GM18511 (cell line): ENCODE results near the gene OPTC.

Source experiments
- ATAC-seq: cut with Tn5 transposase; IDR thresholded peaks from one replicate; pipeline ENCODE4 v1.9.1; 2021; ENCODE audit warnings: mild to moderate bottlenecking, moderate library complexity; ENCODE audit not compliant: unreplicated experiment

The OPTC gene

GRCh38 chr1:203531063-203531462 is 37.1 kb downstream of the OPTC start:
- no peak for ATAC-seq

GRCh38 chr1:203534012-203534411 is 40.1 kb downstream of the OPTC start:
- ATAC-seq, result no peak

GRCh38 chr1:203534526-203534925 is 40.6 kb downstream of the OPTC start:
- ATAC-seq, result no peak

GRCh38 chr1:203536575-203536974 is 42.6 kb downstream of the OPTC start:
- no peak for ATAC-seq

GRCh38 chr1:203536980-203537455 is 43.1 kb downstream of the OPTC start:
- no peak for ATAC-seq

GRCh38 chr1:203537806-203538464 is 44.0 kb downstream of the OPTC start:
- ATAC-seq, result no peak

GRCh38 chr1:203538726-203539125 is 44.8 kb downstream of the OPTC start:
- no peak for ATAC-seq

- no peak for ATAC-seq
Measured at GRCh38 chr1:203539831-203540546, 46.0 kb downstream of the OPTC start.

GRCh38 chr1:203544485-203544884 is 50.5 kb downstream of the OPTC start:
- ATAC-seq, result no peak

- no peak for ATAC-seq
Measured at GRCh38 chr1:203544978-203545816, 51.2 kb downstream of the OPTC start.

- ATAC-seq, result no peak
Measured at GRCh38 chr1:203546274-203546673, 52.3 kb downstream of the OPTC start.

- no peak for ATAC-seq
Measured at GRCh38 chr1:203547147-203547546, 53.2 kb downstream of the OPTC start.

GRCh38 chr1:203547771-203548421 is 53.9 kb downstream of the OPTC start:
- ATAC-seq, result no peak

GRCh38 chr1:203548892-203549291 is 54.9 kb downstream of the OPTC start:
- ATAC-seq, result no peak

GRCh38 chr1:203549309-203549708 is 55.4 kb downstream of the OPTC start:
- no peak for ATAC-seq

- no peak for ATAC-seq
Measured at GRCh38 chr1:203550846-203551245, 56.9 kb downstream of the OPTC start.

GRCh38 chr1:203551550-203551949 is 57.6 kb downstream of the OPTC start:
- no peak for ATAC-seq

GRCh38 chr1:203553496-203553895 is 59.5 kb downstream of the OPTC start:
- ATAC-seq, result no peak

- ATAC-seq, result no peak
Measured at GRCh38 chr1:203554071-203554470, 60.1 kb downstream of the OPTC start.

GRCh38 chr1:203555076-203555475 is 61.1 kb downstream of the OPTC start:
- ATAC-seq, result no peak

GRCh38 chr1:203555511-203556046 is 61.6 kb downstream of the OPTC start:
- no peak for ATAC-seq
